Neural cell (in vitro differentiated cells): ENCODE data around the gene UCKL1. TPM values are rescaled to one million over a fixed set of nuclear protein-coding genes. Genes with fewer than 3 reads are reported as not detected.

ENCODE experiments used
- H2AFZ ChIP-seq: fragments of 200-600, 300-800 bp; sonication (generic), shearing (Covaris generic); 2 replicates; pipeline ENCODE4 v1.6.0; 2014; ENCODE audit warnings: low read depth, mild to moderate bottlenecking, antibody characterized with exemption, low read length, moderate library complexity
- H3F3A ChIP-seq: fragments of 200-600 bp; shearing (Covaris generic); 2 replicates; pipeline ENCODE4 v1.6.1; 2016; ENCODE audit warnings: mild to moderate bottlenecking, moderate library complexity, mixed read lengths, antibody characterized with exemption, low read length; ENCODE audit not compliant: insufficient read depth, poor library complexity, severe bottlenecking
- H3K27ac ChIP-seq: fragments of 200-600, 300-800 bp; sonication (generic), shearing (Covaris generic); 2 replicates; pipeline ENCODE4 v1.5.1; 2014; ENCODE audit warnings: mild to moderate bottlenecking, low read length, moderate library complexity
- H3K27me3 ChIP-seq: fragments of 300-800, 200-600 bp; sonication (generic), shearing (Covaris generic); 2 replicates; pipeline ENCODE4 v1.6.0; 2014; ENCODE audit warnings: mild to moderate bottlenecking, low read depth, low read length, moderate library complexity; ENCODE audit not compliant: insufficient read depth
- H3K36me3 ChIP-seq: fragments of 300-800, 200-600 bp; sonication (generic), shearing (Covaris generic); 2 replicates; pipeline ENCODE4 v1.5.1; 2014; ENCODE audit warnings: mild to moderate bottlenecking, antibody characterized with exemption, low read length, moderate library complexity; ENCODE audit not compliant: insufficient read depth
- H3K4me2 ChIP-seq: fragments of 300-800, 200-600 bp; sonication (generic), shearing (Covaris generic); 2 replicates; pipeline ENCODE4 v1.6.0; 2014; ENCODE audit warnings: mild to moderate bottlenecking, low read length
- H3K4me3 ChIP-seq: fragments of 300-800, 200-600 bp; sonication (generic), shearing (Covaris generic); 2 replicates; pipeline ENCODE4 v1.5.1; 2014; ENCODE audit warnings: mild to moderate bottlenecking, low read length, moderate library complexity
- H3K79me2 ChIP-seq: fragments of 200-600 bp; shearing (Covaris generic); replicated peaks from 2 replicates; pipeline ENCODE4 v1.6.0; 2014; ENCODE audit warnings: mild to moderate bottlenecking, low read length, moderate library complexity; ENCODE audit not compliant: insufficient read depth
- H3K9ac ChIP-seq: fragments of 300-800, 200-600 bp; sonication (generic), shearing (Covaris generic); 2 replicates; pipeline ENCODE4 v1.6.1; 2016; ENCODE audit warnings: mild to moderate bottlenecking, low read length, mixed read lengths
- H3K9me2 ChIP-seq: fragments of 200-600 bp; shearing (Covaris generic); 2 replicates; pipeline ENCODE4 v1.6.1; 2016; ENCODE audit warnings: mild to moderate bottlenecking, low read length, mixed read lengths; ENCODE audit not compliant: insufficient read depth
- H3K9me3 ChIP-seq: fragments of 200-600, 300-800 bp; sonication (generic), shearing (Covaris generic); 2 replicates; pipeline ENCODE4 v1.6.1; 2016; ENCODE audit warnings: mild to moderate bottlenecking, mixed run types, low read length, moderate library complexity, mixed read lengths
- H4K20me1 ChIP-seq: fragments of 200-600 bp; shearing (Covaris generic); 2 replicates; pipeline ENCODE4 v1.6.1; 2016; ENCODE audit warnings: mild to moderate bottlenecking, mixed run types; ENCODE audit not compliant: insufficient read depth
- EP300 ChIP-seq: fragments of 450-650 bp; conservative IDR thresholded peaks from 2 replicates; pipeline ENCODE4 v1.6.1; 2014; ENCODE audit warnings: antibody characterized with exemption, mild to moderate bottlenecking, moderate library complexity; ENCODE audit not compliant: poor library complexity, severe bottlenecking
- EZH2 ChIP-seq: fragments of 200-600, 300-800 bp; shearing (Covaris generic), sonication (generic); IDR thresholded peaks from 2 replicates; pipeline ENCODE4 v1.6.1; 2014; ENCODE audit warnings: antibody characterized with exemption, low read length, borderline replicate concordance, mild to moderate bottlenecking; ENCODE audit not compliant: insufficient read depth, poor library complexity, severe bottlenecking
- MXI1 ChIP-seq: fragments of 450-650 bp; conservative IDR thresholded peaks from 2 replicates; pipeline ENCODE4 v1.6.1; 2014; ENCODE audit warnings: antibody characterized with exemption, mild to moderate bottlenecking; ENCODE audit not compliant: poor library complexity, severe bottlenecking
- POLR2AphosphoS5 ChIP-seq: IDR thresholded peaks from 2 replicates; pipeline ENCODE4 v1.6.1; 2012
- RAD21 ChIP-seq: fragments of 450-650 bp; conservative IDR thresholded peaks from 2 replicates; pipeline ENCODE4 v1.6.1; 2014; ENCODE audit warnings: antibody characterized with exemption, mild to moderate bottlenecking, moderate library complexity
- SMC3 ChIP-seq: fragments of 450-650 bp; conservative IDR thresholded peaks from 2 replicates; pipeline ENCODE4 v1.6.1; 2014; ENCODE audit warnings: antibody characterized with exemption, mild to moderate bottlenecking, moderate library complexity; ENCODE audit not compliant: poor library complexity
- TAF1 ChIP-seq: IDR thresholded peaks from 2 replicates; pipeline ENCODE4 v1.6.1; 2012; ENCODE audit warnings: low read depth
- polyA plus RNA-seq: library from polyadenylated mRNA; depleted of rRNA; stranded (reverse); fragments of >200 nt; gene quantifications from 2 replicates; pipeline ENCODE4 v1.2.3, GENCODE V29; 2014
- TF ChIP-seq, protein P1 (sequence below): IDR thresholded peaks from 2 replicates; pipeline ENCODE4 v1.6.1; 2012; ENCODE audit warnings: borderline replicate concordance
- TF ChIP-seq, protein P2 (sequence below): fragments of 450-650 bp; IDR thresholded peaks from 2 replicates; pipeline ENCODE4 v1.5.1; 2014; ENCODE audit warnings: antibody characterized with exemption, mild to moderate bottlenecking, moderate library complexity; ENCODE audit not compliant: poor library complexity, severe bottlenecking

UCKL1 gene
- polyA plus RNA-seq, 1 donor from 2014 or later, result 58.9 TPM

DNA sequence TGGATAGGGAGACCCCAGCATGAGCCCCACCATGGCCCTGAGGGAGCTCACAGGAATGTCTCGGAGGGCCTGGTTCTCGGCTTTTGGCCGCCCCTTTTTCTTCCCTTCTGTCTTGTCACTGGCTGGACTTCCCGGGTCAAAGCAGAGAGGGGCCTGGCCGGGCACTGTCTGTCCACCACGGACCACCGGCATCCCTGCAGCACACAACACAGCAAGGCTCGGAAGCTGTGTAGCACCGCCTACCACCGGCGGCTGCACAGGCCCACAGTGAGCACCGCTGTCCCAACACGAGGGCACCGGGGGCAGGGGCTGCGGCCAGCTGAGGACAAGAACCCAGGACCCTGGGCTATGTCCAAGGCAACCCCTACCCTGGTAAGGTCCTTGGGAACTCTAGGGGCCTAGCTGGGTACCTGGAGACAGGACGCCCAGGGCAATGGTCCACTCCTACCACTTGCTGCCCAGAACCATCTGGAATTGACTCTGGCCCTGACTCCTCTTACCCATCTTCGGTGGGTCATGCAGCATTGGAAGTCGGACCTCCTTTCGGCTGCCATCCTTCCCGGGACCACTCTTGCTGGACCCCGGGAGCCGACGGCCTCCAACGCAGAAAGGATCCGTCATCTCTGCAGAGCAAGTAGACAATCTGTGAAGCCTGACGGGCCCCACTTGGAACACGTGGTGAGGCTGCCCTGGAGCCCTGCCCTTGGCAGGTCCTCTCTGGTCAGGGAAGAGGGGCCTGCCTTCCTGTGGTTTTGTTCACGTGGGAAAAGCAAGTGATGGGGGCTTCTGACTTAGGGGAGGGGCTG, 11.3 kb upstream of the UCKL1 start:
- Histone ChIP-seq H4K20me1 (no peaks in the 10 kb centered on the region), H3K4me3 (no peak overlapping the region), H2AFZ (no peak overlapping the region), H3K27me3 (no peaks in the 10 kb centered on the region), H3K79me2 (peaks cover 8% of the 10 kb centered on the region), H3F3A (no peaks in the 10 kb centered on the region), H3K9ac (no peak overlapping the region), H3K9me2 (no peaks in the 10 kb centered on the region), H3K9me3 (no peaks in the 10 kb centered on the region), H3K27ac (no peak overlapping the region), H3K4me2 (no peak overlapping the region), H3K36me3 (no peaks in the 10 kb centered on the region)
- TF ChIP-seq MXI1 (no peak), EP300 (no peak), RAD21 (no peak), POLR2AphosphoS5 (no peak), EZH2 (no peak), SMC3 (no peak), TAF1 (no peak)
- TF ChIP-seq, protein P1, sequence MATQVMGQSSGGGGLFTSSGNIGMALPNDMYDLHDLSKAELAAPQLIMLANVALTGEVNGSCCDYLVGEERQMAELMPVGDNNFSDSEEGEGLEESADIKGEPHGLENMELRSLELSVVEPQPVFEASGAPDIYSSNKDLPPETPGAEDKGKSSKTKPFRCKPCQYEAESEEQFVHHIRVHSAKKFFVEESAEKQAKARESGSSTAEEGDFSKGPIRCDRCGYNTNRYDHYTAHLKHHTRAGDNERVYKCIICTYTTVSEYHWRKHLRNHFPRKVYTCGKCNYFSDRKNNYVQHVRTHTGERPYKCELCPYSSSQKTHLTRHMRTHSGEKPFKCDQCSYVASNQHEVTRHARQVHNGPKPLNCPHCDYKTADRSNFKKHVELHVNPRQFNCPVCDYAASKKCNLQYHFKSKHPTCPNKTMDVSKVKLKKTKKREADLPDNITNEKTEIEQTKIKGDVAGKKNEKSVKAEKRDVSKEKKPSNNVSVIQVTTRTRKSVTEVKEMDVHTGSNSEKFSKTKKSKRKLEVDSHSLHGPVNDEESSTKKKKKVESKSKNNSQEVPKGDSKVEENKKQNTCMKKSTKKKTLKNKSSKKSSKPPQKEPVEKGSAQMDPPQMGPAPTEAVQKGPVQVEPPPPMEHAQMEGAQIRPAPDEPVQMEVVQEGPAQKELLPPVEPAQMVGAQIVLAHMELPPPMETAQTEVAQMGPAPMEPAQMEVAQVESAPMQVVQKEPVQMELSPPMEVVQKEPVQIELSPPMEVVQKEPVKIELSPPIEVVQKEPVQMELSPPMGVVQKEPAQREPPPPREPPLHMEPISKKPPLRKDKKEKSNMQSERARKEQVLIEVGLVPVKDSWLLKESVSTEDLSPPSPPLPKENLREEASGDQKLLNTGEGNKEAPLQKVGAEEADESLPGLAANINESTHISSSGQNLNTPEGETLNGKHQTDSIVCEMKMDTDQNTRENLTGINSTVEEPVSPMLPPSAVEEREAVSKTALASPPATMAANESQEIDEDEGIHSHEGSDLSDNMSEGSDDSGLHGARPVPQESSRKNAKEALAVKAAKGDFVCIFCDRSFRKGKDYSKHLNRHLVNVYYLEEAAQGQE, result no peak
- TF ChIP-seq, protein P2, sequence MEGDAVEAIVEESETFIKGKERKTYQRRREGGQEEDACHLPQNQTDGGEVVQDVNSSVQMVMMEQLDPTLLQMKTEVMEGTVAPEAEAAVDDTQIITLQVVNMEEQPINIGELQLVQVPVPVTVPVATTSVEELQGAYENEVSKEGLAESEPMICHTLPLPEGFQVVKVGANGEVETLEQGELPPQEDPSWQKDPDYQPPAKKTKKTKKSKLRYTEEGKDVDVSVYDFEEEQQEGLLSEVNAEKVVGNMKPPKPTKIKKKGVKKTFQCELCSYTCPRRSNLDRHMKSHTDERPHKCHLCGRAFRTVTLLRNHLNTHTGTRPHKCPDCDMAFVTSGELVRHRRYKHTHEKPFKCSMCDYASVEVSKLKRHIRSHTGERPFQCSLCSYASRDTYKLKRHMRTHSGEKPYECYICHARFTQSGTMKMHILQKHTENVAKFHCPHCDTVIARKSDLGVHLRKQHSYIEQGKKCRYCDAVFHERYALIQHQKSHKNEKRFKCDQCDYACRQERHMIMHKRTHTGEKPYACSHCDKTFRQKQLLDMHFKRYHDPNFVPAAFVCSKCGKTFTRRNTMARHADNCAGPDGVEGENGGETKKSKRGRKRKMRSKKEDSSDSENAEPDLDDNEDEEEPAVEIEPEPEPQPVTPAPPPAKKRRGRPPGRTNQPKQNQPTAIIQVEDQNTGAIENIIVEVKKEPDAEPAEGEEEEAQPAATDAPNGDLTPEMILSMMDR, result no peak

DNA sequence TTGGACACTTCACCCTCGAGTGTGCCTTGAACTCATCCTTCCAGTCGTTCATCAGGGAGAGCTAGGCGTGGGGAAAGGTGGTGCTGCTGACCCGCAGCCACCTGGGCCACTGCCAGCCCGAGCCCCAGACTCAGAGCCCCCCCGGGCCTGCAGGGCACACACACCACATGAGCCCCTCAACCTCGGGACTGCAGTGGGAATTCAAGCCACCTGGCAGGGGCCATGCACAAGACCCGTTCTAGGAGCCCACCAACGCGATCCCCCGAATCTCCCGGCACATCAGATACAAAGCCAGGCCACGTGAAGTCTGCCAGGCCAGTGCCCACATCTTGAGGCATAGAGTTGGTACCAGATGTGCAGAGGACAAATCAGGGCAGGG, 10.7 kb upstream of the UCKL1 start:
- Histone ChIP-seq H3K9ac (no peak overlapping the region), H3K9me3 (no peaks in the 10 kb centered on the region), H3K4me3 (no peak overlapping the region), H3K9me2 (no peaks in the 10 kb centered on the region), H3K79me2 (peaks cover 8% of the 10 kb centered on the region), H4K20me1 (no peaks in the 10 kb centered on the region), H3K27ac (no peak overlapping the region), H3K4me2 (no peak overlapping the region), H3K27me3 (no peaks in the 10 kb centered on the region), H2AFZ (no peak overlapping the region), H3K36me3 (no peaks in the 10 kb centered on the region), H3F3A (no peaks in the 10 kb centered on the region)
- TF ChIP-seq, protein P2, result no peak
- TF ChIP-seq SMC3 (no peak), TAF1 (no peak), POLR2AphosphoS5 (no peak), EP300 (no peak), MXI1 (no peak), RAD21 (no peak), EZH2 (no peak)
